ENCODE data around the gene MAML2. TPM values are rescaled to one million over a fixed set of nuclear protein-coding genes. Genes with fewer than 3 reads are reported as not detected.
A peak's percentile ranks its signal among the peaks of the same experiment; 100 is the strongest.

Gene MAML2
- total and polyA plus RNA-seq, 9 of the 15 experiments (the other 6 are each of a cell fraction or from before 2014, with no cell fraction given) = 0.79 to 6.8 (median 4.8) TPM

DNA sequence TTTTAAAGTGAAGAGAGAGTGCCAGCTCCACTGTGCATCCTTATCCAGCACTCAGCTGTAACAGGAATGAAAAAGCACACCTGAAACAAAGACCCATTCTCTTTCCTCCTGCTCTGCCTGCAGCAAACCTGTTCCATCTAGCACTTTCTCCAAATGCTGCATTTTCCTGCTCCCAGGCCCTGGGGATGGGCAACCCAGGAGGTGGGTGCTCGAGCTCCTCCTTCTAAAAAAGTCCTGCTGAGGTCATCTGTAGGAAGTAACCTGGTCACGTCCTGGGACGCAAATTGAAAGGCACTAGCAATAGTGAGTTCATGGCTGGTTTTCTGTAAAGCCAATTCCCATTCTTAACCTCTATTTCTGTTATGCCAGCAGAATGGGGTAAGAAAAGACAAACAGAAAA, 173.7 kb downstream of the MAML2 start (continued):
- TF ChIP-seq ATF6 (CRISPR knock-in tag; IDR thresholded peaks at IDR 0.05) (no peak), DNMT1 (IDR thresholded peaks at IDR 0.05) (no peak), ZFX (CRISPR knock-in tag; IDR thresholded peaks at IDR 0.05) (no peak), NCOA2 (IDR thresholded peaks at IDR 0.05; ENCODE audit: partially characterized antibody in 2 of 2) (no peak), JUN (IDR thresholded peaks at IDR 0.05; ENCODE audit: borderline replicate concordance, low read depth, low read length) (no peak), JUN (CRISPR knock-in tag; IDR thresholded peaks at IDR 0.05; ENCODE audit: borderline replicate concordance) (no peak)

DNA sequence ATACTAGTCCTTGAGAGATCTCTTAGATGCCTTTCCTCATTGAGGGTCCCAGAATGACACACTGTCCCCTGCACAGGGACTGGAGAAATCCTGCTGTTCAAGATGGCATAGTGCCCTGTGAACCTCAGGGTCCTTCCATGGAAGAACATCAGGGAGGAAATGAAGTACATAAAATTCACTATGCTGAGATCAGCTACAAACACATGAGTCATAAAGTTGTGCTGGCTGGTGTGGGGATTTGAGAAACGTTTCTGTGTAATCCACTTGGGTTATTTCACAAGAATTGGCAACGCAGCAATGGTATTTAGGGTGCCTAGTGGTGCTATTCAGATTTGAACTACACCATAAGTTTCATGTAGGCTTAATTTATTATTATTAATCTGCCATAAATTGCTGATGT, 174.4 kb downstream of the MAML2 start:
- intact Hi-C loops (cut with micrococcal nuclease) (no loop called here), in situ Hi-C loops (cut with MboI) (no loop called here)
- DNase-seq (ENCODE audit: extremely low read depth in 1 of 4, low spot score in 3 of 4) (no peak), FAIRE-seq (no peak), ATAC-seq (no peak)
- Histone ChIP-seq H2AFZ (ENCODE audit: low read depth, low read length) (no peak overlapping the region), H3K27me3 (ENCODE audit: control insufficient read depth in 2 of 2, insufficient read depth in 2 of 2, low read length in 2 of 2) (no peaks in the 10 kb centered on the region), H3K4me1 (replicated peaks in 1 of 2; ENCODE audit: control insufficient read depth in 2 of 2, insufficient read depth in 2 of 2, low read length in 2 of 2) (no peaks in the 10 kb centered on the region), H3K4me3 (no peak overlapping the region), H3K36me3 (ENCODE audit: control insufficient read depth, insufficient read depth, low read length) (no peaks in the 10 kb centered on the region), H3K79me2 (ENCODE audit: control insufficient read depth, insufficient read depth, low read length) (no peaks in the 10 kb centered on the region), H3K27ac (ENCODE audit: extremely low read depth, low read depth, low read length) (no peak overlapping the region), H3K9ac (ENCODE audit: insufficient read depth in 1 of 2, low read depth in 2 of 2, low read length in 2 of 2) (no peak overlapping the region), H4K20me1 (replicated peaks; ENCODE audit: control insufficient read depth, insufficient read depth, low read length) (no peaks in the 10 kb centered on the region), H3K9me1 (ENCODE audit: control insufficient read depth, insufficient read depth, low read length) (no peaks in the 10 kb centered on the region), H3K4me2 (ENCODE audit: insufficient read depth, low read length) (no peak overlapping the region), H3K9me3 (replicated peaks; ENCODE audit: control insufficient read depth, insufficient read depth, low read depth, low read length) (no peaks in the 10 kb centered on the region)
- 29% methylated on average over 2 of the region's 2 CpGs for WGBS (ENCODE audit: insufficient coverage, low coverage, missing lambda C conversion rate)
- ChIA-PET POLR2A (no interaction called here), CTCF (ENCODE audit: low intra/inter-chr PET ratio) (interaction anchor here (0.6 kb wide), 1 partner anchor 20 kb away, joined by 4 read pairs; no protein-coding TSS in a partner anchor)
- 0 out of 2 replicates have a peak, but pooled peaks have one; percentile 37 for TF ChIP-seq ZNF316 (IDR thresholded peaks at IDR 0.05)
- 0 out of 2 replicates have a peak, but pooled peaks have one; percentile 10 for TF ChIP-seq CEBPB (tag; IDR thresholded peaks at IDR 0.05)
- TF ChIP-seq TBP (optimal IDR thresholded peaks at IDR 0.05; ENCODE audit: low read depth, low read length) = no peak
- TF ChIP-seq C11orf30 (IDR thresholded peaks at IDR 0.05; ENCODE audit: low read depth) = peak; percentile 39; the same call in 1 of the 2 replicates
- BruUV-seq (replicated peaks) = no TSS peak

All from K562 (cell line).